Cardiac fibroblast (primary cell): ENCODE data around the gene OLFM2.
A peak's percentile ranks its signal among the peaks of the same experiment; 100 is the strongest.
"Not testable (repeated sequence)": the region's sequence is repeated elsewhere in the genome, so short reads cannot be mapped to it uniquely, and the experiment has no call there.

ENCODE experiments used
- DNase-seq, 2 donors: peaks; one replicate each; pipeline versions ENCODE4 v3.0.0 to v3.0.0-alpha.2; 2010; ENCODE audit warnings: low read depth in 2 of 2
- H3K4me3 ChIP-seq, 2 donors: replicated peaks in 1 of 2; 1 replicate in 1 of 2; 2 replicates in 1 of 2; pipeline ENCODE4 v1.5.1; 2011; ENCODE audit warnings: low read depth in 2 of 2, low read length in 2 of 2, mild to moderate bottlenecking in 2 of 2, moderate library complexity in 1 of 2
- TF ChIP-seq, protein P1 (sequence below): IDR thresholded peaks from one replicate; pipeline ENCODE4 v1.5.1; 2011; ENCODE audit warnings: low read depth, mild to moderate bottlenecking, low read length, inconsistent platforms

OLFM2 gene

DNA sequence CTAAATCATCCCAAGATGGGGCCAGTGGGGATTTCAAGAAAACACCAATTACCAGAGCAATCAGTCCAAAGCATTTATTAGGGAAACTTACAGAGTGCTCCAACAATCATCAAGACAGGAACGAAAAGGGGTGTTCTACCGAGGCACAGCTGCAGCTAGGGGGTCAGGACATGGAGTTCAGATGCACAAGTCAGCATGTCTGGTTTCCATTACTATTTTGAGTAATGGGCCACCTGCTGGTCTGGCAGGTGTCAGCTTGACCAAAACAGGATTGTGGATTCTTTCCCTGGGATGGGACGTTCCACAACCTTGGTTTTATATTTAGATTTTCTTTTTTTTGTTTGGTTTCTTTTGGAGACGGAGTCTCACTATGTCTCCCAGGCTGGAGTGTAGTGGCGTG lies 112.5 kb downstream of the OLFM2 start:
- DNase-seq = no peak
- H3K4me3 ChIP-seq = no peak overlapping the region
- TF ChIP-seq, protein P1, sequence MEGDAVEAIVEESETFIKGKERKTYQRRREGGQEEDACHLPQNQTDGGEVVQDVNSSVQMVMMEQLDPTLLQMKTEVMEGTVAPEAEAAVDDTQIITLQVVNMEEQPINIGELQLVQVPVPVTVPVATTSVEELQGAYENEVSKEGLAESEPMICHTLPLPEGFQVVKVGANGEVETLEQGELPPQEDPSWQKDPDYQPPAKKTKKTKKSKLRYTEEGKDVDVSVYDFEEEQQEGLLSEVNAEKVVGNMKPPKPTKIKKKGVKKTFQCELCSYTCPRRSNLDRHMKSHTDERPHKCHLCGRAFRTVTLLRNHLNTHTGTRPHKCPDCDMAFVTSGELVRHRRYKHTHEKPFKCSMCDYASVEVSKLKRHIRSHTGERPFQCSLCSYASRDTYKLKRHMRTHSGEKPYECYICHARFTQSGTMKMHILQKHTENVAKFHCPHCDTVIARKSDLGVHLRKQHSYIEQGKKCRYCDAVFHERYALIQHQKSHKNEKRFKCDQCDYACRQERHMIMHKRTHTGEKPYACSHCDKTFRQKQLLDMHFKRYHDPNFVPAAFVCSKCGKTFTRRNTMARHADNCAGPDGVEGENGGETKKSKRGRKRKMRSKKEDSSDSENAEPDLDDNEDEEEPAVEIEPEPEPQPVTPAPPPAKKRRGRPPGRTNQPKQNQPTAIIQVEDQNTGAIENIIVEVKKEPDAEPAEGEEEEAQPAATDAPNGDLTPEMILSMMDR = no peak

GRCh38 chr19:9820034-9820433 lies 116.3 kb downstream of the OLFM2 start:
- not testable (repeated sequence) for H3K4me3 ChIP-seq, DNase-seq

DNA sequence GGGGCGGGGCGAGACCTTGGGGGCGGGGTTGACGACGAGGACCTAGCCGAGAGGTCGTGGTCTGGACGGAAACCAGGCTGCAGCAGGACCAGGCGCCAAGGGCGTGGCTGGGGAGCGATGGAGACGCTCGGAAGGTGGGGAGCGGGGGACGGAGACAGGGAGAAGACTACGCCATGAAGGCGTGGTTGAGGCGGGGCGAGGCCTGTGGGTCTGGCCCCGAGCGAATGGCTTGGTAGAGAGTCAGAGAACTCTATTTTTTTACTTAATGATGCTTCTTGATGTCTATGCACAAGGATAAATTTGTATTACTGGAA lies 116.8 kb downstream of the OLFM2 start:
- peak overlapping the region in 1 of 2 donors; percentile 35 for H3K4me3 ChIP-seq
- TF ChIP-seq, protein P1 = no peak
- DNase-seq = no peak

- peak; percentile 100 for DNase-seq
- TF ChIP-seq, protein P1 = no peak
- peak within 1 kb of the TSS; percentile 99 to 100 for H3K4me3 ChIP-seq
Measured at GRCh38 chr19:9818734-9819595, 117.3 kb downstream of the OLFM2 start, which contains the start of gene FBXL12. Gene FBXL12 (minus strand): TSS chr19:9819079. CDS start chr19:9818813, 266 bp downstream.

GRCh38 chr19:9818175-9818733 lies 118.1 kb downstream of the OLFM2 start:
- no peak for DNase-seq
- H3K4me3 ChIP-seq = peak overlapping the region; percentile 99 to 100
- TF ChIP-seq, protein P1 = no peak

DNA sequence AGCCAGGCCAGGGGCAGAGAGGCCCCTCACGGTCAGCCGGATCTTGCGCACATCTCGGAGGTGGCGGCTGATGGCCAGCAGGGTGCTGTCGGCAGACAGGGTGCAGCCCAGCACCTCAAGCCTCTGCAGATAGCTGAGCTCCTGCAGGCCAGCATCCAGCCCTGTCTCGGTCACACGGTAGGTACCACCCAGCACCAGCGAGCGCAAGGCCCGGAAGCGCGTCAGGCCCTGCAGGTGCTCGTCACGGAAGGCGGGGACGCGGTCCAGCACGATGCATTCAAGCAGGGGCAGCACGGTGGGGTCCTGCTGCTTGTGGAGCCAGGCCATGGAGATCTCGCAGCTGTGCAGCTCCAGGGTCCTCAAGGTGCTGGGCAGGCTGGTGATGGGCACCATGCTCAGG lies 125.2 kb downstream of the OLFM2 start:
- no peak overlapping the region for H3K4me3 ChIP-seq
- DNase-seq = no peak
- TF ChIP-seq, protein P1 = no peak
